ENCODE data around the gene MT3. TPM values are rescaled to one million over a fixed set of nuclear protein-coding genes. Genes with fewer than 3 reads are reported as not detected.
"Not testable (repeated sequence)": the region's sequence is repeated elsewhere in the genome, so short reads cannot be mapped to it uniquely, and the experiment has no call there.

The MT3 gene
- polyA plus RNA-seq, 4 donors, result 0.73 to 1.4 (median 1.0) TPM; not detected in 1

DNA sequence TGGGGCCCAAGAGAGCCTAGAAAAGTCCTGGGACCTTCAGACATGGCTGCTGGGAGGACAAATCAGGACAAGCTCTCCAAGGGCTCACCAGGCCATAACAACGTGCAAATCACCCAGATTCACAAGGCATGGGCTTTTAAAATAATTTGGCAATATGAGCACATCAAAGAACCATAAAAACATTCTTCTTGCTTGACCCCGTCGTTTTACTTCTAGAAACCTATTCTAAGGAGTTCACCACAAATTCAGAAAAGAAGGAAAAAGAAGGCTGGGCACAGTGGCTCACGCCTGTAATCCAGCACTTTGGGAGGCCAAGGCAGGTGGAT, 12.1 kb upstream of the MT3 start:
- no peak for DNase-seq (ENCODE audit: low read depth in 4 of 4, low spot score in 3 of 4)

DNA sequence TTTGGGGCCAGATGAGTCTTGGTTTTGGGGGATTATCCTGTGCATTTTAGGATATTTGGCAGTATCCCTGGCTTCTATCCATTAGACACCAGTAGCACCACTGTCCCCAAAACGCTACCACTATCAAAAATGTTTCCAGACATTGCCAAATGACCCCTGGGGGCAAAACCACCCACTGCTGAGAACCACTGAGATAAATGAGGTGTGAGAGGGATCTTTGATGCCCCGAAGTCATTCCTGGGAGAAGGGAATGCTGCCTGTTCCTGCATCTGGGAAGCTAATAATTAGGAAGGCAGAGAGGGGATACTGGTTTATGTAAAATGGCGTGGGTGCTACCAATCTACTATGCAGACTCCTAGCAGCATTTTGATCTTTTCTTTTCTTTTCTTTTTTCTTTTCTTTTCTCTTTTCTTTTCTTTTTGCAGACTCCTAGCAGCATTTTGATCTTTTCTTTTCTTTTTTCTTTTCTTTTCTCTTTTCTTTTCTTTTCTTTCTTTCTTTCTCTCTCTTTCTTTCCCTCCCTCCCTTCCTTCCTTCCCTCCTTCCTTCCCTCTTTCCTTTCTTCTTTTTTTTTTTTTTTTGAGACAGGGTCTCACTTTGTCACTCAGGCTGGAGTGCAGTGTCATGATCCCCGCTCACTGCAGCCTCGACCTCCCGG, 8.8 kb upstream of the MT3 start:
- DNase-seq (ENCODE audit: low read depth in 4 of 4, low spot score in 3 of 4), result no peak

DNA sequence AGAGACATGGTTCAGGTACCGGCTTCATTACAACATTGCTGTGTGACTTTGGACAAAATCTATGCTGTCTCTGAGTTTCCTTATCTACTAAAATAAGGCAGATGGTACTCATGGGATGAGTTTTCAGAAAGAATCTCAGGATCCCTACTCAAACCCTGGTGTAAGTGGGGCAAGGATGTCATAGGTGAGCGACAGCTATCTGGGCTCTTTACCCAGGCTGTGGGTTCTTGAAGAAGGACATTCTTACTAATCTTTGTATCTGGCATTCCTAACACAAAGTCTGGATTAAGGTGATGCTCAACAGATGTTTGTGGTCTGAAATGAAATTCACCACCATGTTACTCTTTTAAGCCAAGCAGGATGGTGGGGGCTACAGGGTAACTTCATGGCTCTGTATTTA, 6.4 kb upstream of the MT3 start:
- not testable (repeated sequence) for DNase-seq (ENCODE audit: low read depth in 4 of 4, low spot score in 3 of 4)

DNA sequence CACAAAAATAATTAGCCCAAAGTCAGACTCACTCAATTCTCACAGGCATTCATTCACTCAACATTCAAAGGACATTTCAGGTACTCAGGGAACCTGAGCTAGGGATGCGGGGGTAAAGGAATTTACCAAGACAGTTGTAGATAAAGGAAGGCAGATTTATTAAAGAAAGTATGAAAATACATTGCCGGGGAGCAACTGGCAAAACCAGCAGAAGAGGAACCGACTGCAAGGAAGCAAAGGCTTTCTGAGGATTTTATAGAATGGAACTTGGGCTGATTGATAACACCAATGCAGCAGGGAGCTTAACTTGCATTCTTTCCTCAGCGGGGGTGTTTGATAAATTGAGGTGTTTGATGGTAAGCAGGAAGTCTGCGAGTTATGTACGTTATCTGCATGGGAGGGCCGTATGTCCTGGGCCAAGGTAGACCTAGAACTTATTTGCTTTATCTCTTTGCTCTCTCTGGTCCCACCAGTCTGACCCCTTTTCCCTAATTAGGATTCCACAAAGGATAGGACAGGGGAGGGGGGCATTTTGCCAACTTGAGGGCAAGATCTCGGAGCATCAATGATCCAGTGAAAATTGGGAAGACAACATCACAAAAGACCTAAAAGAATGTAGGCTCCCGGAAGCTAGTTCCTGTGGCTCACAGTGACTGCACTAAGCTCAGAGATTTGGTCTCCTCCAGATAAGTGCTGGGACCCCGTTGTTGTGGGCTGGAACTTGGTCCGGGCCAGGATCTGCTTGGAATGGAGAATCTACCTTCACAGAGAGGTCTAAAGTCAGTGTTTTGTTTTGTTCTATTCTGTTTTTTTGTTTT, 5.8 kb upstream of the MT3 start:
- DNase-seq (ENCODE audit: low read depth in 4 of 4, low spot score in 3 of 4), result no peak

DNA sequence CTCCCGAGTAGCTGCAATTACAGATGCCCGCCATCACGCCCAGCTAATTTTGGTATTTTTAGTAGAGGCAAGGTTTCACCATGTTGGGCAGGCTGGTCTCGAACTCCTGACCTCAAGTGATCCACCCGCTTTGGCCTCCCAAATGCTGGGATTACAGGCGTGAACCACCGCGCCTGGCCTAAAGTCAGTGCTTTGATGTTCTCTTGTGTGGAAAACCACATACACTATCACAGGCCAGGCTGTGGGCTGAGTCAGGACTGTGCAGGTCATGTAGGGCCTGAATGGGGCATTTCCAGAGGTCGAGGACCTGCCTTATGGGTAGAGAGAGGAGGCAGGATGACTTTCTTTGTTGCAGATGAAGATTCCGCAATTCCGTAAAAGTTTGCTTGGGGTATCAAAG, 5.1 kb upstream of the MT3 start:
- DNase-seq (ENCODE audit: low read depth in 4 of 4, low spot score in 3 of 4), result no peak

DNA sequence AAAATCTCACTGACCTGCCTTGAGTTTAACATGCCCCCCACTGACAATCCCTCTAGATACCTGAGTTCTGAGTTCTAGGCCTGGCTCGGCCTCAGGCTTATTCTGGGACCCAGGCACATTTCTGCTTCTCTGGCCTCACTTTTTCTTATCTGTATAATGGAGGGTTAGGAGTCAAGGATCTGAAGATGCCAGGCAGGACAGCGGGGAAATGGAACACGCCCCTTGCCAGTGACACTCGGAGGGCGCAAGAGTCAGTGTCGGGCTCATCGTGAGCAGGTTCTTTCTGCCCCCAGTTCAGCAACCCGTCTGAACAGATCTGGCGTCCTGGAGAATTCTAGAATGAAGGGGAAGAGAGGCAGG, 567 bp upstream of the MT3 start:
- no peak for DNase-seq (ENCODE audit: low read depth in 4 of 4, low spot score in 3 of 4)

DNA sequence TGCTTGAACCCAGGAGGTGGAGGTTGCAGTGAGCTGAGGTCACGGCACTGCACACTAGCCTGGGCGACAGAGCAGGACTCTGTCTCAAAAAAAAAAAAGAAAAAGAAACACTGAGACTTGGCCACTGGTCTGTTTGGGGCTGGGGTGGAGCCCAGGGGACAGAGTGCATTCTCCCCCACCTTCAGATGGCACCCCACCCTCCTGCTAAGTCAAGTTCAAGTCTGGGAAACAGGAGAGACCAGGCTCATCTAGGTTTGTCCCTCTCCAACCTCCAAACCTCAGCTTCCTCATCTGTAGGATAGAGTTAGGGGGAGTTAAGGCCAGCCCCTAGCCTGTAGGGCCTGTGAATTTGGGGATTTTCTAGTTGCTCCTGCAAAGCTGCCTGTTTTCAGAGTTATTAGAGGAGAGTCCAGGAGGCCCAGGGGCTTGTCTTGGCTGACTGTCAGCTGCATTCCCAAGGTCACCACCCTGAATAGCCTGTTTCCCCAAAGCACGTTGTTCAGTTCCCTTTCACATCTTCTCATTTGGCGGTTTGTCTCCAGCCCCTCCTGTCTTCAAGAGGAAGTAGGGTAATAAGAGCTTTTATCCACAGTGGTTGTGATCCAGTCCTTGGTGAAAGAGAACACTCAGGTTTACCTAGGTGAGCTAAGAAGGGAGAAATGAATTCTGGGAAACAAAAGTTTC, 2.2 kb downstream of the MT3 start:
- no peak for DNase-seq (ENCODE audit: low read depth in 4 of 4, low spot score in 3 of 4)

DNA sequence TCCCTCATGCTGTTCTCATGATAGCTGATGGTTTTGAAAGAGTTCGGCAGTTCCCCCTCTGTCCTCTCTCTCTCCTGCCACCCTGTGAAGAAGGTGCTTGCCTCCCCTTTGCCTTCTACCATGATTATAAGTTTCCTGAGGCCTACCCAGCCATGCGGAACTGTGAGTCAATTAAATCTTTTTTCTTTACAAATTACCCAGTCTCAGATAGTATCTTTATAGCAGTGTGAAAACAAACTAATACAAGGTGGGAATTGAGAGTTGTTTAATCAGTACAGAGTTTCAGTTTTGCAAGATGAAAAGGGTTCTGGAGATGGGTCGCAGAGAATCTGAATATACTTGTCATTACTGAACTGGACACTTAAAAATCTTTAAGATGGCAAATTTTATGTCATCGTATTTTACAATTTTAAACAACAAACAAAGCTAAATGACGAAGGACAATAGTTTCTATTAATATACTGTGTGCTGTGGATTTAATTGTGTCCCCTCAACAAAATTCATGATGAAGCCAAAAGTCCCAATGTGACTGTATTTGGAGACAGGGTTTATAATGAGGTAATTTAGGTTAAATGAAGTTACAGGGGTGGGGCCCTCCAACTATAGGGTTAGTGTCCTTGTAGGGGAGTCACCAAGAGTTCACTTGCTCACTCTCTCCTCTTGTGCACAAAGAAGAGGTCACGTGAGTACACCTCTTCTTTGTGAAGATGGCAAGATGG, 4.4 kb downstream of the MT3 start:
- no peak for DNase-seq (ENCODE audit: low read depth in 4 of 4, low spot score in 3 of 4)

DNA sequence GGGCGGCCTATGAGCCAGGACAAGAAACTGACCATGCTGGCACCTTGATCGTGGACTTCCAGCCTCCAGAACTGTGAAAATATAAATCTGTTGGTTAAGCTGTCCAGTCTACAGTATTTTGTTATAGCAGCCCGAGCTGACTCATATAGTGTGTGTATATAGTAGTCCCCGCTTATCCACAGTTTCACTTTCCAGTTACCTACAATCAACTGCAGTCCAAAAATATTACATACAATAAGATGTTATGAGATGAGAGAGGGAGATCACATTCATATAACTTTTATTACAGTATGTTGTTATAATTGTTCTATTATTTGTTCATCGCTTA, 4.9 kb downstream of the MT3 start:
- no peak for DNase-seq (ENCODE audit: low read depth in 4 of 4, low spot score in 3 of 4)

DNA sequence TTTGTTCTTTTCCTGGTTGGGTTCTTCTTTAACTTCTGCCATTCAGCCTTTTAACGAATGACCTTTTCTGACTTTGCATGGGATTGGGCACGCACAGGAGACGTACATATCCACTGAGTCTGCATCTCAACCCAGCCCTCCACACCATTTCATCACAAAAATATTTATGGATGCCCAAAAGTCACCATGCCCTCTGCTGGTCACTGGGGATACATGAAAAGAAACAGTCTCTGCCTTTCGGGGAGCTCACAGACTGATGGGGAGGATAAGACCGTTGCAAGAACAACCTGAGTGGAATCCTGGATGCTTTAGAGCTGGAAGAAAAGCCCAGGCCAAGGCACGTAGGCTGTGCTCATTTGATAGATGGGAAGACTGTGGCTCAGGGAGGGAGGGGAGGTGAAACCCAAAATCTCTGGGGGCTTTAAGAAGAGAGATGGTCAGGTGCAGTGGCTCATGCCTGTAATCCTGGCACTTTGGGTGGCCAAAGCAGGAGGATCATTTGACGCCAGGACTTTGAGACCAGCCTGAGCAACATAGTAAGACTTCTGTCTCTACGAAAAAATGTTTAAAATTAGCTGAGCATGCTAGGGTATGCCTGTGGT, 11.2 kb downstream of the MT3 start:
- no peak for DNase-seq (ENCODE audit: low read depth in 4 of 4, low spot score in 3 of 4)

DNA sequence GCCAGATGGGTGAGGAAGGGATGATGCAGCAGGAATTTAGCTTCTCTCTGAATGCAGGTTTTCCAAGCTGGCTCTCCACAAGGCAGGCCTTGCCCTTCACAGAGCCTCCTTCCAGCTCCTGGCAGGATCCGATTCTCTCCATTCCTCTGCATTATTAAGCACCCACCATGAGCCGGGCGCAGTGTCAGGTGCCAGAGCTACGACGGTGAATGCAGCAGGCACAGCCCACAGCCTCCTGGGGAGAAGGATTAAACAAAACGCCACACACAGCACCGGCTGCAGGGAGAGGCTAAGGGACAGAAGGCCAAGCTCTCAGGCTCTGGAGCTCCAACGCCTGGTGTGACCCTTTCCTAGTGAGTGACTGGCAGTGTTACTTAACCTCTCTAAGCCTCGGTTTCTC, 12.0 kb downstream of the MT3 start:
- no peak for DNase-seq (ENCODE audit: low read depth in 4 of 4, low spot score in 3 of 4)

DNA sequence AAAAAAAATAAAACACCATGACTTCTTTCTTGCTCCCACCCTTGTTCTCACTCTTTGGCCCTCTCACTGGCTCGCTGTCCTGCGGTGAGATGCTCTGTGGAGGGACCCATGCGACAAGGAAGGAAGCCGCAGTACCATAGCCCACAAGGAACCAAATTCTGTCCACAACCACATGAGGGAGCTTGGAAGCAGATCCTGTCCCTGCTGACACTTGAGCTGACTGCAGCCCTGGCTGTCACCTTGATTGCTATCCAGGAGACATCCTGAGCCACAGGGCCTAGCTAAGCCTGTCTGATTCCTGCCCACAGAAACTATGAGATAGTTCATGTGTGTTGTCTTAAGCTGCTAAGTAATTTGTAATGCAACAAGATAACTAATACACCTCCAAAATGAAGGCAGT, 14.3 kb downstream of the MT3 start:
- DNase-seq (ENCODE audit: low read depth in 4 of 4, low spot score in 3 of 4), result no peak

DNA sequence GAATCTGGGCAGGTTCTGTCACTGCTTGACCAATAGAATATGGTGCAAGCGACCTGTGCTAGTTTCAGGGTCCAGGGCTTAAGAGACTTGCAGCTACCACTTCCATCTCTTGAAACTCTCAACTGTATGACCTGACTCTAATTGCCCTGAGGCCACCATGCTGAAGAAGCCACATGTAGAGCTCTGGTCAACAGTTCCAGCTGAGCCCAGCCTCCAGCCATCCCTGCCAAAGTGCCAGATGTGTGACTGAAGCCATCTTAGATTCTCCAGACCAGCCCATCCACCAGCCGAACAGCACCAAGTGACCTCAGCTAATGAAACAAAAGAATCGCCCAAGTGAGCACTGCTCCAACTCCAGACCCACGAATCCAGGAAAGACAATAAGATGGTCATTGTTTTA, 15.6 kb downstream of the MT3 start:
- no peak for DNase-seq (ENCODE audit: low read depth in 4 of 4, low spot score in 3 of 4)

DNA sequence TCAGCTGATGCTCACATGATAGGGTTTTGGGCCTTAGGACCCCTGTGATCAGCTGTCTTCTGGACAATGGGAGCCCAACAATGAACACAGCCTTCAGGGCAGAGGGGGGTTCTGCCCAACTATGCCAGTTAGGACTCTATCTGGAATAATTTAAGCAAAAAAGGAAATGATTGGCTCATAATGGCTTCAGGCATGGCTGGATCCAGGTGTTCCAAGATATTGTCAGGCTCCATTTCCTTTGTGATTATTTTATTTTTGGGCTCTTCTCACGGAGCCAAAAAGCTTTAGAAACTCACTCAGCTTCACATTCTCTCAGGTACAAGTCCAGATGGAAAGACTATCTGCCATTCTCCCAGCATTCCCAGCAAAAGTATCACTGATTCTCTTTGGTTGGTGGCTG, 16.1 kb downstream of the MT3 start:
- no peak for DNase-seq (ENCODE audit: low read depth in 4 of 4, low spot score in 3 of 4)

DNA sequence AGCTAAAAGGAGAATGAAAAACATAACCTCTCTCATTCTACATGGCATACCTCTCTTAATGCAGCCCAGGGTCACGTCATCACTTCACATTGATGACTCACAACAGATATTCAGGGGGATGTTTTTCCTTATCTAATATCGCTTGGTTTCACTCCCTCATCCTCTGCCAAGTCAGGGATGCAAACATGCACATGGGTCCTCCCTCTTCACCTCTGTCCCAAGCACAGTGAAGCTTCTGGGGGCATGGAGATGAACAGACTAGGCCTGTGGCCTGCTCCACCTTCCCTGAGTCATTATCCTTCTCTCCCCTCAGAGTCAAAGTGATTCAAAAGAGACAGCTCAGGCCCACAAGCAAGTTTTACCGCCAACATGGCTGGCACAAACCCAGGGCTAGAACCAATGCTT, 16.7 kb downstream of the MT3 start:
- DNase-seq (ENCODE audit: low read depth in 4 of 4, low spot score in 3 of 4), result no peak

DNA sequence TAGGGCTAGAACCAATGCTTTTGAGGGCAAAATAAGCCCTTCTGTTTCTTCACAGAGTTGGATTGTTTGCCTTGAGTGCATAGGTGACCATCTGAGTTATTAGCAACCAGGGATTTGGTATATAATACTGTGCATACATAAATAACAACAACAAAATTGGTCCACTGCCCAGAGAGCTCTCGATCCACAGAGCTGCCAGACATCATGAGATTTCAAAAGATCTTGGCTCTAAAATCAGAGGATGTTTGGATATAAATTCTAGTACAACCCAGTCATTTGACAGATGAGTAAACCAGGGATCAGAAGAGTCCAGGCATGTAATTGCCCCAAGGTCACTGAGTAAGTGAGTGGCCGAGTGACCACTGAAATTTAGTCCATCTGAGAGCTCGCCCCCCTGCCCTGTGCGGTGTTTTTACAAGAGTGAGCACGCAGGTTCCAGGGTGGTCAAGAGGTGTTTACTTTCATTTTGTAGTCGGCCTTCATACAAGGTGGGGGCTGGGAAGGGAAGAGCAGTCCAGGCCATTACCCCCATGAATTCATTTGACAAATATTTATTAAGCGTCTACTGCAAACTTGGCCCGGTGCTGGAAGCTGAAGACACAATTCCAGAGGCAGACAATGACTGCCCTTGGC, 17.3 kb downstream of the MT3 start:
- no peak for DNase-seq (ENCODE audit: low read depth in 4 of 4, low spot score in 3 of 4)

DNA sequence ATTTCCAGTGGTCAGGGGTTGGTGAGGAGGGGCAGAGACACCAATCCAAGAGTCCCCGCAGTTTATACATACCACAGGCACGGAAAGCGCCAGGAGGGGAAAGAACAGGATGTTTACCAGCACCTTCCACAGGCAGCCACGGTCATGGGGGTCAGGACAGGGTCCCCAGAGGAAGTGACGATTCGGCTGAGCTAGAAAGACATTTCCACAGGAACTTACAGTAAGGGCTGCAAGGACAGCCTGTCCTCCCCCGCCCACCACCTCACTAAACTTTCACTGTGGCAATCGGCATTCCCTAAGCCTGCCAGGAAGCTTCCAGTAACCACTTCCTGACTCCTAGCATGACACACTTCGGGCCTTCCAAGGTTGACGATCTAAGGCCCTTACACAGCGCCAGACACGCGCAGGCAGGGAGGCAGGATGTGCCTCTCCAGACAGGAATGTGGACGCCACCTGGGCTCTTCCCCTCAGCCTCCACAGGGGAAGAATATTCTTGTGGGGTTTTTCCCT, 17.8 kb downstream of the MT3 start:
- DNase-seq (ENCODE audit: low read depth in 4 of 4, low spot score in 3 of 4), result no peak

DNA sequence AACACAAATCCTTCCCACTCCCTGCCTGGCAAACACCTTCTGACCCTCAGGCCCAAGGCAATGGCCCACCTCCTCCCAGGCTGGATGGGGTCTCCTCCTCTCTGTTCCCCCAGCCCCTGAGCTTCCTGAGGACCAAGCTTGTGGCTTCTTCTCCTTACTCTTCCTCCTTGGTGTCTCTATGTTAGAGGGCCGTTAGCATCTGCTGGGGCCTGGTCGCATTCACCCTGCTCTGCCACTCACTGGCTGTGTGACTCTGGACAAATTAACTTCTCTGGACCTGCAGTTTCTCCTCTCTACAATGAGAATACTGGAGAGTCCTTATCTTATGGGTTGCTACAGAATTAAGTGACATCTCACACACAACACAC, 18.3 kb downstream of the MT3 start:
- no peak for DNase-seq (ENCODE audit: low read depth in 4 of 4, low spot score in 3 of 4)

DNA sequence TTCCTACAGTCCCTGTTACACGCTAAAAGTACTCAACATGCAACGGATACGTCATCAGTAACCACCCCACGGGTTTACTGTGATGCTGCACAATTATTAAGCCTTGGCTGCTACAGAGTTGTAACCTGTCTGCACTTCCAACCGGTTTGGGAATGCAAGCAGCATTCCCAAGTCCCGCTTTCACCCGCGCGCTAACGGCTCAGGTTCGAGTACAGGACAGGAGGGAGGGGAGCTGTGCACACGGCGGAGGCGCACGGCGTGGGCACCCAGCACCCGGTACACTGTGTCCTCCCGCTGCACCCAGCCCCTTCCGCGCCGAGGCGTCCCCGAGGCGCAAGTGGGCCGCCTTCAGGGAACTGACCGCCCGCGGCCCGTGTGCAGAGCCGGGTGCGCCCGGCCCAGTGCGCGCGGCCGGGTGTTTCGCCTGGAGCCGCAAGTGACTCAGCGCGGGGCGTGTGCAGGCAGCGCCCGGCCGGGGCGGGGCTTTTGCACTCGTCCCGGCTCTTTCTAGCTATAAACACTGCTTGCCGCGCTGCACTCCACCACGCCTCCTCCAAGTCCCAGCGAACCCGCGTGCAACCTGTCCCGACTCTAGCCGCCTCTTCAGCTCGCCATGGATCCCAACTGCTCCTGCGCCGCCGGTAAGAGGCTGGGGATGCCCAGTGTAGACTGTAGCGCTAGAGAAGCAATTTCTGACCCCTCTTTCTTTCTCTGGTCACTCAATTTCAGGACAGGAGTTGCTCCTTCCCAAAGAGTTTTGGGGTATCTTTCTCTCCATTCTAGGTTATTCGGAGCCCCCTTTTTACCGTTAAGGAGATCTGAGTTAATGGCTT, 18.9 kb downstream of the MT3 start, which contains the start of gene MT2A:
Gene MT2A (plus strand): TSS at position 542 of the 833 bp plus-strand sequence. CDS start 72 bp downstream, at position 614.
- DNase-seq (ENCODE audit: low read depth in 4 of 4, low spot score in 3 of 4), result peak; percentile 66 to 82 (median 76)
